ENCODE measurements around the gene PLET1. TPM values are rescaled to one million over a fixed set of nuclear protein-coding genes. Genes with fewer than 3 reads are reported as not detected.

The PLET1 gene
- total and polyA plus RNA-seq, 9 of the 15 experiments (the other 6 are each of a cell fraction or from before 2014, with no cell fraction given) = not detected

- 0 out of 2 replicates have a peak, but pooled peaks have one; percentile 29 for TF ChIP-seq ZBTB26 (CRISPR knock-in tag; IDR thresholded peaks at IDR 0.05)
- no peak for TF ChIP-seq SIRT6 (IDR thresholded peaks at IDR 0.05; ENCODE audit: low read depth, low read length)
- TF ChIP-seq POLR2A (conservative IDR thresholded peaks at IDR 0.05) = peak; percentile 94
- TF ChIP-seq HDAC6 (IDR thresholded peaks at IDR 0.05; ENCODE audit: low read depth, low read length) = no peak
- no peak for TF ChIP-seq KHSRP (IDR thresholded peaks at IDR 0.05)
- TF ChIP-seq TFE3 (CRISPR knock-in tag; IDR thresholded peaks at IDR 0.05) = no peak
- peak; percentile 88 for TF ChIP-seq ATF7 (IDR thresholded peaks at IDR 0.05)
- TF ChIP-seq SLC30A9 (CRISPR knock-in tag; IDR thresholded peaks at IDR 0.05) = no peak
- no peak for TF ChIP-seq PTRF (tag; IDR thresholded peaks at IDR 0.05)
- TF ChIP-seq ZNF217 (CRISPR knock-in tag; IDR thresholded peaks at IDR 0.05) = no peak
- no peak for TF ChIP-seq MTA1 (IDR thresholded peaks at IDR 0.05; ENCODE audit: borderline replicate concordance)
- no peak; the same call in 1 of the 2 replicates for TF ChIP-seq DPF2 (IDR thresholded peaks at IDR 0.05)
- no peak for TF ChIP-seq RNF219 (CRISPR knock-in tag; IDR thresholded peaks at IDR 0.05)
- no peak for TF ChIP-seq EP300 (IDR thresholded peaks at IDR 0.05; ENCODE audit: low read length)
- TF ChIP-seq E4F1 (CRISPR knock-in tag; IDR thresholded peaks at IDR 0.05; ENCODE audit: borderline replicate concordance) = no peak
- no peak for TF ChIP-seq PRMT5 (CRISPR knock-in tag; IDR thresholded peaks at IDR 0.05)
- no peak for TF ChIP-seq NFRKB (IDR thresholded peaks at IDR 0.05; ENCODE audit: low read depth)
- TF ChIP-seq SIN3A (IDR thresholded peaks at IDR 0.05; ENCODE audit: borderline replicate concordance in 2 of 2, control insufficient read depth in 1 of 2, low read depth in 2 of 2, low read length in 2 of 2) = no peak
- no peak for TF ChIP-seq PRPF4 (IDR thresholded peaks at IDR 0.05; ENCODE audit: insufficient read depth, low read depth, low read length, poor library complexity, severe bottlenecking)
- TF ChIP-seq ZNF124 (CRISPR knock-in tag; IDR thresholded peaks at IDR 0.05) = no peak
- TF ChIP-seq L3MBTL2 (IDR thresholded peaks at IDR 0.05) = peak; percentile 77
Observed at GRCh38 chr11:112226062-112226830, 34.4 kb downstream of the PLET1 start, which contains the start of gene PTS (continued).
